Glutamatergic neuron (in vitro differentiated cells): ENCODE measurements around the gene BYSL. TPM values are rescaled to one million over a fixed set of nuclear protein-coding genes. Genes with fewer than 3 reads are reported as not detected.
A peak's percentile ranks its signal among the peaks of the same experiment; 100 is the strongest.

Source experiments
- DNase-seq: peaks from one replicate; pipeline ENCODE4 v3.0.0; 2022
- H3K27ac Mint-ChIP-seq: one replicate; pipeline ENCODE4 v1.8.0; 2020; ENCODE audit warnings: mild to moderate bottlenecking, mixed read lengths, inconsistent platforms; ENCODE audit not compliant: unreplicated experiment
- H3K27me3 Mint-ChIP-seq: one replicate; pipeline ENCODE4 v1.8.0; 2020; ENCODE audit warnings: mild to moderate bottlenecking, moderate library complexity, mixed read lengths, inconsistent platforms; ENCODE audit not compliant: unreplicated experiment
- H3K36me3 Mint-ChIP-seq: one replicate; pipeline ENCODE4 v1.8.0; 2020; ENCODE audit warnings: mild to moderate bottlenecking, mixed read lengths, inconsistent platforms; ENCODE audit not compliant: unreplicated experiment
- H3K4me1 Mint-ChIP-seq: one replicate; pipeline ENCODE4 v1.8.0; 2020; ENCODE audit warnings: mild to moderate bottlenecking, low read depth, mixed read lengths, inconsistent platforms; ENCODE audit not compliant: unreplicated experiment
- H3K4me3 Mint-ChIP-seq: one replicate; pipeline ENCODE4 v1.8.0; 2020; ENCODE audit warnings: mild to moderate bottlenecking, mixed read lengths, inconsistent platforms; ENCODE audit not compliant: unreplicated experiment
- H3K9me3 Mint-ChIP-seq: one replicate; pipeline ENCODE4 v1.8.0; 2020; ENCODE audit warnings: mild to moderate bottlenecking, moderate library complexity, mixed read lengths, inconsistent platforms; ENCODE audit not compliant: unreplicated experiment
- CTCF ChIP-seq: fragments of 200-600 bp; sonication (generic); IDR thresholded peaks from one replicate; pipeline ENCODE4 v1.5.0; 2021; ENCODE audit not compliant: partially characterized antibody, unreplicated experiment
- total RNA-seq: library from RNA; stranded (reverse); fragmentation: NEBNext Ultra II Directional; extraction: Animal tissue kit (Norgen Biotek cat#: 25700); gene quantifications from one replicate; pipeline ENCODE4 v1.2.1, GENCODE V29; 2021; ENCODE audit not compliant: unreplicated experiment

BYSL gene
- total RNA-seq, 1 donor from 2014 or later: 36.2 TPM

- Mint-ChIP-seq H3K9me3 (no peaks in the 10 kb centered on the region), H3K4me1 (peaks cover 3% of the 10 kb centered on the region), H3K36me3 (no peaks in the 10 kb centered on the region), H3K27me3 (peaks cover 4% of the 10 kb centered on the region), H3K27ac (peak within 1 kb of the TSS; percentile 90), H3K4me3 (peak within 1 kb of the TSS; percentile 91)
- peak; percentile 98 for DNase-seq
- TF ChIP-seq CTCF: no peak
Measured at GRCh38 chr6:41895300-41896233, 25.7 kb upstream of the BYSL start, which contains the start of gene USP49. Gene USP49 (minus strand): TSS chr6:41895375. CDS start chr6:41806983, 88,392 bp downstream.

- Mint-ChIP-seq H3K36me3 (no peaks in the 10 kb centered on the region), H3K4me1 (peaks cover 5% of the 10 kb centered on the region), H3K4me3 (peak overlapping the region; percentile 91), H3K27ac (peak overlapping the region; percentile 9), H3K9me3 (no peaks in the 10 kb centered on the region), H3K27me3 (peaks cover 4% of the 10 kb centered on the region)
- no peak for DNase-seq
- TF ChIP-seq CTCF: no peak
Measured at GRCh38 chr6:41896281-41896680, 25.0 kb upstream of the BYSL start.

DNA sequence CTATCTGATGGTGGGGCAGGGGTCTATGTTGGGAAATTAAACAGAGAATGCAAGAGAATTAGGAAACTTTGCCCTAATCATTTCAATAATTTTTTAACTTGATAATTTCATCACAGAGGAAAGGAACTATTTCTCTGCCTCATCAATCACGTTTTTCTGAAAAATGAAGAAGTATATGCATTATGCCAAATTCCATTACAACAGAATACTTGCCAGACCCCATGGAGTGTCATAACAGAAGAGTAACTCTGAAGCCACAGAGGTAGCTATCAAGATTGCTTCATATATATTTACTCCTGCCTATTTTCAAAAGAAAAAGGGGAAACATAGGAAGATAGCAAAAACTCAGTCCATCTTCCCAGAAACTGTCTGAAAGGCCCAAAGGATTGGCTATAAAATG lies 20.4 kb upstream of the BYSL start:
- no peak for TF ChIP-seq CTCF
- Mint-ChIP-seq H3K27ac (no peak overlapping the region), H3K9me3 (peaks cover 1% of the 10 kb centered on the region), H3K4me3 (no peak overlapping the region), H3K4me1 (peaks cover 5% of the 10 kb centered on the region), H3K36me3 (no peaks in the 10 kb centered on the region), H3K27me3 (peaks cover 1% of the 10 kb centered on the region)
- DNase-seq: no peak

GRCh38 chr6:41901882-41902519 lies 19.3 kb upstream of the BYSL start:
- Mint-ChIP-seq H3K9me3 (peaks cover 1% of the 10 kb centered on the region), H3K4me1 (peaks cover 5% of the 10 kb centered on the region), H3K4me3 (no peak overlapping the region), H3K27ac (no peak overlapping the region), H3K27me3 (peaks cover 1% of the 10 kb centered on the region), H3K36me3 (peaks cover 4% of the 10 kb centered on the region)
- TF ChIP-seq CTCF: no peak
- peak; percentile 25 for DNase-seq

DNA sequence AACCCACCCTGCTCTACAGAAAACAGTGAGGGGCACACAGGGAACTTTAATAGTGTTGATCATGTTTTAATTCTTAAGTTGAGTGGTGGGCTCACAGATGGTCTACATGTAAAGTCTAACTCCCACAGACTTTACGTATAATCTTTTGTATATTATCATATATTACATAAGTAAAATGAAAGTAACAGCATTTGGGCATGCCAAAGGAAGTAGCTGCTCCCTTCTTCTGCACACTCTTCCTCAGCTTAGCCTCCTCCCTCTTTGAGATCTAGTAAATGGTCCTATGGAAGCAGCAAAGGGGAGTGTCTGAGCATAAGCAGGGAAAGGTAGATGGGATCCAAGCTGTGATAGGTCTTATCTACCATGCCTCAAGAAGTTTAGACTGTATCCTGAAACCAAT lies 11.6 kb upstream of the BYSL start:
- Mint-ChIP-seq H3K27me3 (no peaks in the 10 kb centered on the region), H3K4me1 (no peaks in the 10 kb centered on the region), H3K36me3 (peaks cover 4% of the 10 kb centered on the region), H3K27ac (no peak overlapping the region), H3K4me3 (no peak overlapping the region), H3K9me3 (no peaks in the 10 kb centered on the region)
- no peak for TF ChIP-seq CTCF
- DNase-seq: no peak
